ENCODE results near the gene CSKMT.

Gene CSKMT

GRCh38 chr11:62709247-62710000 is 44.3 kb downstream of the CSKMT start:
- H3K27ac ChIP-seq = peak overlapping the region; percentile 93
- TF ChIP-seq CTCF (conservative IDR thresholded peaks at IDR 0.05) = no peak

- peak overlapping the region; percentile 93 for H3K27ac ChIP-seq
- no peak for TF ChIP-seq CTCF (conservative IDR thresholded peaks at IDR 0.05)
These were observed 44.9 kb downstream of the CSKMT start for GRCh38 chr11:62710001-62710345.

GRCh38 chr11:62712276-62712812 is 47.2 kb downstream of the CSKMT start:
- H3K27ac ChIP-seq = 0 out of 2 replicates have a peak overlapping the region, but pooled peaks have one; percentile 5
- no peak for TF ChIP-seq CTCF (conservative IDR thresholded peaks at IDR 0.05)

- 0 out of 2 replicates have a peak overlapping the region, but pooled peaks have one; percentile 5 for H3K27ac ChIP-seq
- no peak for TF ChIP-seq CTCF (conservative IDR thresholded peaks at IDR 0.05)
These were observed 47.7 kb downstream of the CSKMT start for GRCh38 chr11:62712861-62713260.

- H3K27ac ChIP-seq = 0 out of 2 replicates have a peak overlapping the region, but pooled peaks have one; percentile 5
- no peak for TF ChIP-seq CTCF (conservative IDR thresholded peaks at IDR 0.05)
These were observed 48.2 kb downstream of the CSKMT start for GRCh38 chr11:62713343-62713742.

- no peak for TF ChIP-seq CTCF (conservative IDR thresholded peaks at IDR 0.05)
- H3K27ac ChIP-seq = no peak overlapping the region
These were observed 50.3 kb downstream of the CSKMT start for GRCh38 chr11:62715150-62716130.

- H3K27ac ChIP-seq = 0 out of 2 replicates have a peak overlapping the region, but pooled peaks have one; percentile 15
- TF ChIP-seq CTCF (conservative IDR thresholded peaks at IDR 0.05) = no peak
These were observed 51.1 kb downstream of the CSKMT start for GRCh38 chr11:62716206-62716605.

Measured in VCaP (cell line).